Muscle layer of colon (tissue), 2 donors: ENCODE data around the gene MAN2A2.

Experiments
- H3K27ac ChIP-seq: one replicate; pipeline ENCODE4 v1.7.0; 2013; ENCODE audit warnings: low read depth, mild to moderate bottlenecking, low read length, moderate library complexity
- H3K27me3 ChIP-seq, 2 donors: one replicate each; pipeline ENCODE4 v1.7.0; 2013; ENCODE audit warnings: low read length in 2 of 2, mild to moderate bottlenecking in 2 of 2; ENCODE audit not compliant: insufficient read depth in 2 of 2, control insufficient read depth in 1 of 2
- H3K36me3 ChIP-seq: one replicate; pipeline ENCODE4 v1.7.0; 2013; ENCODE audit warnings: mild to moderate bottlenecking, low read length; ENCODE audit not compliant: insufficient read depth
- H3K4me1 ChIP-seq: one replicate; pipeline ENCODE4 v1.7.0; 2013; ENCODE audit warnings: mild to moderate bottlenecking, low read length; ENCODE audit not compliant: insufficient read depth
- H3K4me3 ChIP-seq, 2 donors: one replicate each; pipeline ENCODE4 v1.7.0; 2013; ENCODE audit warnings: low read length in 2 of 2, low read depth in 1 of 2, mild to moderate bottlenecking in 1 of 2, moderate library complexity in 1 of 2
- H3K9ac ChIP-seq: one replicate; pipeline ENCODE4 v1.7.0; 2013; ENCODE audit warnings: low read length
- H3K9me3 ChIP-seq: one replicate; pipeline ENCODE4 v1.7.0; 2013; ENCODE audit warnings: mild to moderate bottlenecking, low read length
- donor health status: abdominal sarcoma.
- donor health status: Adenocarcinoma of cecum.

MAN2A2 gene

GRCh38 chr15:90909976-90910375 lies 6.9 kb downstream of the MAN2A2 start:
- no peak overlapping the region for H3K9ac ChIP-seq
- no peak overlapping the region for H3K4me3 ChIP-seq
- H3K27me3 ChIP-seq, result no peaks in the 10 kb centered on the region
- no peaks in the 10 kb centered on the region for H3K4me1 ChIP-seq
- H3K27ac ChIP-seq, result no peak overlapping the region
- H3K9me3 ChIP-seq, result no peaks in the 10 kb centered on the region
- H3K36me3 ChIP-seq, result peaks cover 92% of the 10 kb centered on the region

- Histone ChIP-seq H3K9ac (no peak overlapping the region), H3K9me3 (no peaks in the 10 kb centered on the region), H3K27ac (no peak overlapping the region), H3K36me3 (peaks cover 90% of the 10 kb centered on the region), H3K27me3 (no peaks in the 10 kb centered on the region), H3K4me3 (no peak overlapping the region), H3K4me1 (no peaks in the 10 kb centered on the region)
Observed at GRCh38 chr15:90910441-90911301, 7.6 kb downstream of the MAN2A2 start.

GRCh38 chr15:90911302-90911623 lies 8.2 kb downstream of the MAN2A2 start:
- Histone ChIP-seq H3K27ac (no peak overlapping the region), H3K4me3 (no peak overlapping the region), H3K9me3 (no peaks in the 10 kb centered on the region), H3K27me3 (no peaks in the 10 kb centered on the region), H3K9ac (no peak overlapping the region), H3K36me3 (peaks cover 88% of the 10 kb centered on the region), H3K4me1 (no peaks in the 10 kb centered on the region)

- Histone ChIP-seq H3K4me1 (no peaks in the 10 kb centered on the region), H3K36me3 (peaks cover 87% of the 10 kb centered on the region)
Observed at GRCh38 chr15:90911906-90912769, 9.0 kb downstream of the MAN2A2 start.

GRCh38 chr15:90912770-90913075 lies 9.6 kb downstream of the MAN2A2 start:
- H3K27me3 ChIP-seq, result no peaks in the 10 kb centered on the region
- H3K9me3 ChIP-seq, result no peaks in the 10 kb centered on the region
- no peak overlapping the region for H3K9ac ChIP-seq
- peaks cover 86% of the 10 kb centered on the region for H3K36me3 ChIP-seq
- H3K4me3 ChIP-seq, result no peak overlapping the region
- H3K27ac ChIP-seq, result no peak overlapping the region
- H3K4me1 ChIP-seq, result no peaks in the 10 kb centered on the region

More at GRCh38 chr15:90911906-90912769, 9.0 kb downstream of the MAN2A2 start:
- no peaks in the 10 kb centered on the region for H3K27me3 ChIP-seq
- H3K9me3 ChIP-seq, result no peaks in the 10 kb centered on the region
- H3K27ac ChIP-seq, result no peak overlapping the region
- no peak overlapping the region for H3K9ac ChIP-seq
- H3K4me3 ChIP-seq, result no peak overlapping the region

- no peak overlapping the region for H3K9ac ChIP-seq
- no peaks in the 10 kb centered on the region for H3K9me3 ChIP-seq
- no peaks in the 10 kb centered on the region for H3K27me3 ChIP-seq
- no peak overlapping the region for H3K27ac ChIP-seq
- H3K36me3 ChIP-seq, result peaks cover 88% of the 10 kb centered on the region
- H3K4me1 ChIP-seq, result no peaks in the 10 kb centered on the region
- H3K4me3 ChIP-seq, result no peak overlapping the region
Observed at GRCh38 chr15:90913398-90913944, 10.4 kb downstream of the MAN2A2 start.

GRCh38 chr15:90914305-90915080 lies 11.4 kb downstream of the MAN2A2 start:
- no peak overlapping the region for H3K4me3 ChIP-seq
- H3K4me1 ChIP-seq, result no peaks in the 10 kb centered on the region
- no peak overlapping the region for H3K27ac ChIP-seq
- peaks cover 89% of the 10 kb centered on the region for H3K36me3 ChIP-seq
- H3K9ac ChIP-seq, result no peak overlapping the region
- H3K9me3 ChIP-seq, result no peaks in the 10 kb centered on the region
- H3K27me3 ChIP-seq, result no peaks in the 10 kb centered on the region

- Histone ChIP-seq H3K9ac (no peak overlapping the region), H3K36me3 (peaks cover 89% of the 10 kb centered on the region), H3K9me3 (no peaks in the 10 kb centered on the region), H3K4me1 (no peaks in the 10 kb centered on the region), H3K27me3 (no peaks in the 10 kb centered on the region), H3K27ac (no peak overlapping the region), H3K4me3 (no peak overlapping the region)
Observed at GRCh38 chr15:90915216-90915807, 12.2 kb downstream of the MAN2A2 start.

- no peak overlapping the region for H3K27ac ChIP-seq
- no peaks in the 10 kb centered on the region for H3K9me3 ChIP-seq
- peaks cover 89% of the 10 kb centered on the region for H3K36me3 ChIP-seq
- H3K4me1 ChIP-seq, result no peaks in the 10 kb centered on the region
- no peak overlapping the region for H3K9ac ChIP-seq
- no peak overlapping the region for H3K4me3 ChIP-seq
- no peaks in the 10 kb centered on the region for H3K27me3 ChIP-seq
Observed at GRCh38 chr15:90915808-90916440, 12.8 kb downstream of the MAN2A2 start.

- Histone ChIP-seq H3K36me3 (peaks cover 89% of the 10 kb centered on the region), H3K27me3 (no peaks in the 10 kb centered on the region), H3K4me3 (no peak overlapping the region), H3K4me1 (no peaks in the 10 kb centered on the region), H3K9me3 (no peaks in the 10 kb centered on the region), H3K27ac (no peak overlapping the region), H3K9ac (no peak overlapping the region)
Observed at GRCh38 chr15:90916461-90916860, 13.4 kb downstream of the MAN2A2 start.
